ENCODE data around the gene COL18A1. TPM values are rescaled to one million over a fixed set of nuclear protein-coding genes. Genes with fewer than 3 reads are reported as not detected.
A peak's percentile ranks its signal among the peaks of the same experiment; 100 is the strongest.

COL18A1 gene
- total and polyA plus RNA-seq, 4 donors = 44.9 to 308 (median 232) TPM

- Histone ChIP-seq H3K27me3 (ENCODE audit: control insufficient read depth in 4 of 4, insufficient read depth in 4 of 4, low read length in 3 of 4) (no peaks in the 10 kb centered on the region), H3K4me3 (ENCODE audit: low read depth in 1 of 3, low read length in 3 of 3) (no peak overlapping the region), H3K4me1 (ENCODE audit: control insufficient read depth in 4 of 4, insufficient read depth in 4 of 4, low read length in 3 of 4) (peaks cover 13 to 45% (median 23%) of the 10 kb centered on the region in 4 donors), H3K9ac (ENCODE audit: low read depth in 1 of 2, low read length in 2 of 2) (no peak overlapping the region), H3K27ac (ENCODE audit: low read depth in 1 of 2, low read length in 2 of 2) (peak overlapping the region in 1 of 2 donors; percentile 20), H3K36me3 (ENCODE audit: control insufficient read depth in 4 of 4, insufficient read depth in 3 of 4, low read depth in 1 of 4, low read length in 3 of 4) (no peaks in the 10 kb centered on the region), H3K9me3 (ENCODE audit: control insufficient read depth in 4 of 4, low read length in 3 of 4) (no peaks in the 10 kb centered on the region)
- 71% methylated on average over 17 of the region's 17 CpGs for WGBS
- DNase-seq (ENCODE audit: low spot score) = peak; percentile 21
- TF ChIP-seq FOXA1 (IDR thresholded peaks at IDR 0.05) = no peak
- TF ChIP-seq RXRA (IDR thresholded peaks at IDR 0.05) = peak in 1 of 2 donors; percentile 43
- no peak for TF ChIP-seq TAF1 (conservative IDR thresholded peaks at IDR 0.05)
- no peak for TF ChIP-seq RAD21 (IDR thresholded peaks at IDR 0.05)
- no peak for TF ChIP-seq HNF4A (conservative IDR thresholded peaks at IDR 0.05)
- no peak for TF ChIP-seq REST (IDR thresholded peaks at IDR 0.05)
Observed at GRCh38 chr21:45539046-45539795, 134.3 kb downstream of the COL18A1 start.

- Histone ChIP-seq H3K27ac (ENCODE audit: low read depth in 1 of 2, low read length in 2 of 2) (no peak overlapping the region), H3K9ac (ENCODE audit: low read depth in 1 of 2, low read length in 2 of 2) (no peak overlapping the region), H3K4me1 (ENCODE audit: control insufficient read depth in 4 of 4, insufficient read depth in 4 of 4, low read length in 3 of 4) (peaks cover 9 to 37% (median 18%) of the 10 kb centered on the region in 4 donors)
Observed at GRCh38 chr21:45539796-45540600, 135.0 kb downstream of the COL18A1 start.

More at GRCh38 chr21:45539796-45540600, 135.0 kb downstream of the COL18A1 start:
- WGBS = 96% methylated on average over 24 of the region's 24 CpGs
- H3K4me3 ChIP-seq (ENCODE audit: low read depth in 1 of 3, low read length in 3 of 3) = no peak overlapping the region
- no peaks in the 10 kb centered on the region for H3K9me3 ChIP-seq (ENCODE audit: control insufficient read depth in 4 of 4, low read length in 3 of 4)
- no peak for TF ChIP-seq YY1 (IDR thresholded peaks at IDR 0.05)
- TF ChIP-seq ZBTB33 (IDR thresholded peaks at IDR 0.05) = no peak
- TF ChIP-seq HNF4A (conservative IDR thresholded peaks at IDR 0.05) = no peak
- TF ChIP-seq GABPA (IDR thresholded peaks at IDR 0.05 in 1 of 2, conservative IDR thresholded peaks at IDR 0.05 in 1 of 2) = no peak
- no peak for TF ChIP-seq HNF4G (IDR thresholded peaks at IDR 0.05)
- TF ChIP-seq RXRA (IDR thresholded peaks at IDR 0.05) = no peak
- H3K36me3 ChIP-seq (ENCODE audit: control insufficient read depth in 4 of 4, insufficient read depth in 3 of 4, low read depth in 1 of 4, low read length in 3 of 4) = no peaks in the 10 kb centered on the region
- DNase-seq (ENCODE audit: low spot score) = peak; percentile 23
- no peaks in the 10 kb centered on the region for H3K27me3 ChIP-seq (ENCODE audit: control insufficient read depth in 4 of 4, insufficient read depth in 4 of 4, low read length in 3 of 4)

All from liver (tissue), 9 donors.